Pons (tissue), 1 donor: Measurements from ENCODE around the gene HSPA14.
A peak's percentile ranks its signal among the peaks of the same experiment; 100 is the strongest.
"Not testable (repeated sequence)": the region's sequence is repeated elsewhere in the genome, so short reads cannot be mapped to it uniquely, and the experiment has no call there.

Experiments used
- DNase-seq: peaks from one replicate; pipeline ENCODE4 v3.0.0-alpha.2; 2016; ENCODE audit warnings: low spot score

Gene HSPA14

GRCh38 chr10:14837757-14838581 is at the start of gene HSPA14, which contains the start of the genes CDNF and MSANTD7:
TSS of gene HSPA14 (plus strand) at chr10:14838306. CDS start at chr10:14838403, 97 bp downstream.
TSS of gene CDNF (minus strand) at chr10:14838037. CDS start at chr10:14837946, 91 bp downstream.
TSS of gene MSANTD7 (plus strand) at chr10:14838306. CDS start at chr10:14842285, 3,979 bp downstream.
- DNase-seq: peak; percentile 100

GRCh38 chr10:14798636-14799035 is 39.5 kb upstream of the HSPA14 start:
- DNase-seq: no peak

- DNase-seq: no peak
Observed at GRCh38 chr10:14800397-14800796, 37.7 kb upstream of the HSPA14 start.

- no peak for DNase-seq
Observed at GRCh38 chr10:14801723-14802122, 36.4 kb upstream of the HSPA14 start.

GRCh38 chr10:14803827-14804226 is 34.3 kb upstream of the HSPA14 start:
- DNase-seq: no peak

- DNase-seq: no peak
Observed at GRCh38 chr10:14806318-14806717, 31.8 kb upstream of the HSPA14 start.

- no peak for DNase-seq
Observed at GRCh38 chr10:14810969-14811953, 26.8 kb upstream of the HSPA14 start.

- DNase-seq: no peak
Observed at GRCh38 chr10:14812271-14812670, 25.8 kb upstream of the HSPA14 start.

- DNase-seq: no peak
Observed at GRCh38 chr10:14815681-14816080, 22.4 kb upstream of the HSPA14 start.

GRCh38 chr10:14816717-14817116 is 21.4 kb upstream of the HSPA14 start:
- not testable (repeated sequence) for DNase-seq

- no peak for DNase-seq
Observed at GRCh38 chr10:14820010-14820774, 17.9 kb upstream of the HSPA14 start.

- DNase-seq: no peak
Observed at GRCh38 chr10:14820775-14821154, 17.3 kb upstream of the HSPA14 start.

- no peak for DNase-seq
Observed at GRCh38 chr10:14821635-14822375, 16.3 kb upstream of the HSPA14 start.

- DNase-seq: peak; percentile 80
Observed at GRCh38 chr10:14822879-14823755, 15.0 kb upstream of the HSPA14 start.

- no peak for DNase-seq
Observed at GRCh38 chr10:14823966-14824365, 14.1 kb upstream of the HSPA14 start.

- no peak for DNase-seq
Observed at GRCh38 chr10:14826076-14826829, 11.9 kb upstream of the HSPA14 start.

GRCh38 chr10:14833106-14833505 is 5.0 kb upstream of the HSPA14 start:
- DNase-seq: no peak

- DNase-seq: no peak
Observed at GRCh38 chr10:14836208-14836607, 1.9 kb upstream of the HSPA14 start.
